ENCODE measurements around the gene ALDH18A1. TPM values are rescaled to one million over a fixed set of nuclear protein-coding genes. Genes with fewer than 3 reads are reported as not detected.

Gene ALDH18A1
- total and polyA plus RNA-seq, 2 donors (not counting 3 experiments of a cell fraction or from before 2014, with no cell fraction given) = 53.2 to 92.6 TPM

- peaks cover 6 to 11% of the 10 kb centered on the region in 2 experiments for H3K36me3 ChIP-seq (ENCODE audit: control insufficient read depth in 2 of 2, extremely low read depth in 1 of 2, insufficient read depth in 2 of 2, low read length in 2 of 2)
- no peak overlapping the region for H3K4me2 ChIP-seq (ENCODE audit: insufficient read depth, low read length)
- TF ChIP-seq POLR2AphosphoS5 (IDR thresholded peaks at IDR 0.05; ENCODE audit: insufficient read depth, low read depth, low read length) (no peak), MAX (IDR thresholded peaks at IDR 0.05; ENCODE audit: insufficient read depth, insufficient read length) (no peak), POLR2A (IDR thresholded peaks at IDR 0.05; ENCODE audit: low read depth, low read length) (no peak), MYC (IDR thresholded peaks at IDR 0.05; ENCODE audit: low read depth, low read length) (no peak), JUN (IDR thresholded peaks at IDR 0.05; ENCODE audit: borderline replicate concordance, insufficient read depth, insufficient read length, low read depth) (no peak), GATA2 (IDR thresholded peaks at IDR 0.05; ENCODE audit: insufficient read depth, insufficient read length, low read depth, low read length) (no peak), CTCF (IDR thresholded peaks at IDR 0.05; ENCODE audit: extremely low read depth in 1 of 2, insufficient read depth in 1 of 2, low read depth in 1 of 2, low read length in 2 of 2) (no peak), FOS (IDR thresholded peaks at IDR 0.05; ENCODE audit: borderline replicate concordance, insufficient read depth, low read length) (no peak), EZH2 (IDR thresholded peaks at IDR 0.05; ENCODE audit: borderline replicate concordance, low read depth, low read length, severe bottlenecking) (no peak)
- no peaks in the 10 kb centered on the region for H3K9me1 ChIP-seq (replicated peaks; ENCODE audit: control insufficient read depth, extremely low read depth, insufficient read depth, low read length)
- no TSS peak for BruUV-seq (replicated peaks)
- no peak overlapping the region for H3K27ac ChIP-seq (ENCODE audit: insufficient read depth, low read depth, low read length)
- H3K79me2 ChIP-seq (ENCODE audit: control insufficient read depth, insufficient read depth, low read length) = peaks cover 42% of the 10 kb centered on the region
- intact Hi-C loops (cut with micrococcal nuclease) = no loop called here
- H3K9ac ChIP-seq (replicated peaks; ENCODE audit: extremely low read depth, insufficient read depth, low read length) = no peak overlapping the region
- ChIA-PET POLR2A (interaction anchor here (0.6 kb wide), 1 partner anchor 1996 kb away, joined by 3 read pairs; no protein-coding TSS in a partner anchor), CTCF (interaction anchor here (3.6 kb wide), 1 partner anchor 40 kb away, joined by 22 read pairs; the partner anchor contains the start of gene TCTN3)
- no peaks in the 10 kb centered on the region for H3K27me3 ChIP-seq (ENCODE audit: control insufficient read depth in 2 of 2, insufficient read depth in 2 of 2, low read length in 2 of 2)
- dilution Hi-C loops (cut with MboI; ENCODE audit: extremely low pct_ligation_motif_present, low sequenced_read_pairs) = no loop called here
- FAIRE-seq (no peak), DNase-seq (ENCODE audit: low read depth, low spot score) (no peak)
- no peaks in the 10 kb centered on the region for H3K9me3 ChIP-seq (replicated peaks; ENCODE audit: control insufficient read depth, insufficient read depth, low read length)
- H3K4me3 ChIP-seq (replicated peaks in 1 of 3; ENCODE audit: insufficient read depth in 1 of 3, low read depth in 1 of 3, low read length in 3 of 3) = no peak overlapping the region
- peaks cover 11% of the 10 kb centered on the region for H3K4me1 ChIP-seq (ENCODE audit: control insufficient read depth, extremely low read depth, insufficient read depth, low read length)
- no peak overlapping the region for H2AFZ ChIP-seq (ENCODE audit: low read depth, low read length)
- H4K20me1 ChIP-seq (replicated peaks; ENCODE audit: control insufficient read depth, extremely low read depth, insufficient read depth, low read length) = no peaks in the 10 kb centered on the region
Observed at GRCh38 chr10:95653895-95654294, 2.6 kb downstream of the ALDH18A1 start.
